GM19025 (cell line): ENCODE data around the gene EXO5.
A peak's percentile ranks its signal among the peaks of the same experiment; 100 is the strongest.
"Not testable (repeated sequence)": the region's sequence is repeated elsewhere in the genome, so short reads cannot be mapped to it uniquely, and the experiment has no call there.

Experiments
- ATAC-seq: cut with Tn5 transposase; IDR thresholded peaks from one replicate; pipeline ENCODE4 v1.9.1; 2021; ENCODE audit warnings: mild to moderate bottlenecking, low read depth, moderate library complexity; ENCODE audit not compliant: unreplicated experiment

Gene EXO5, protein sequence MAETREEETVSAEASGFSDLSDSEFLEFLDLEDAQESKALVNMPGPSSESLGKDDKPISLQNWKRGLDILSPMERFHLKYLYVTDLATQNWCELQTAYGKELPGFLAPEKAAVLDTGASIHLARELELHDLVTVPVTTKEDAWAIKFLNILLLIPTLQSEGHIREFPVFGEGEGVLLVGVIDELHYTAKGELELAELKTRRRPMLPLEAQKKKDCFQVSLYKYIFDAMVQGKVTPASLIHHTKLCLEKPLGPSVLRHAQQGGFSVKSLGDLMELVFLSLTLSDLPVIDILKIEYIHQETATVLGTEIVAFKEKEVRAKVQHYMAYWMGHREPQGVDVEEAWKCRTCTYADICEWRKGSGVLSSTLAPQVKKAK

DNA sequence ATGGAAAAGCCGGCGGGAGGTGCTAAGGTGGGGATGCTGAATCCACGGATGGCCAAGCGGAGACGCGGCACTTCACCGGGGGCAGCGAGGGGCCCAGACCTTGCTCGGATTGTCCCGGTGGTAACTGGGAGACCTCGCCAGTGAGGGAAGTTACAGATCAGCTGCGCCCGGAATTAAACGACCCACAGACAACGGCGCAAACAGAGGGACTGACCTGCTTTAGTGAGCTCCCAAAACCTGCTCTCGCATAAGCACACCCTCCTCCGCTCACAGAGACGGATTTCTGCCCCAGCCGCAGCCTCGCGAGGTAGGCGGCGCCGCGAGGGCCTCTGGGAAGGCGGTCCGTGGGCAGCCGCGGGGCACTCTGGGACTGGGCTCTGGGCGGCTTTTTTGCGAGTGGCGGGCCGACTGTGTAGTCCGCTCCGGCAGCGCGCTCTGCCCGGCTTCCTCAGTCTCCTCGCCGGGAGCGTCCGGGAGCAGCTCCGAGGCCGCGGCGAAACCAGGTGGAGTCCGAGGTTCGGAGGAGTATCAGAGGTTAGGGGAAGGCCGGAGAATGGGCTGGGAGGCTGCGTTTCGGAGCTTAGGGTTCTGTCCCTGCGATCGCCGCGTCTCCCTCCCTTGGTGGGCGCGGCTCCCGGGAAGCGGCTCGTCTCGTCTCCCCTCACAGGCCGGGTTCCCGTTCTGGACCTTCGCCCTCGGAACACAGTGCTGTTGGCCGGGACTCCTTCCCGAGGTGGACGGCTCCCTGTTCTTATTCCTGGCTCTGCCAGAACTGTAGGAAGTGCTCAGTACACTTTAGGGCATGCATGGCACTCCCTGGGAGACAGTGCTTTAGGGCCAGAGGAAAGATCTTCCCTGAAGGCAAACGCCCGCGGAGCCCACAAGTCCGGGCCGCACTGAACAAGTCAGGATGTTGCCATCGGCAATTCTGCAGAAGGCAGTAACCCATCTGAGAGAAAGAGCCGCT lies at the start of gene EXO5:
TSS of gene EXO5 (plus strand) at position 393 of the 967 bp plus-strand sequence. CDS start 5,778 bp downstream, outside the sequence.
- ATAC-seq: peak; percentile 81

DNA sequence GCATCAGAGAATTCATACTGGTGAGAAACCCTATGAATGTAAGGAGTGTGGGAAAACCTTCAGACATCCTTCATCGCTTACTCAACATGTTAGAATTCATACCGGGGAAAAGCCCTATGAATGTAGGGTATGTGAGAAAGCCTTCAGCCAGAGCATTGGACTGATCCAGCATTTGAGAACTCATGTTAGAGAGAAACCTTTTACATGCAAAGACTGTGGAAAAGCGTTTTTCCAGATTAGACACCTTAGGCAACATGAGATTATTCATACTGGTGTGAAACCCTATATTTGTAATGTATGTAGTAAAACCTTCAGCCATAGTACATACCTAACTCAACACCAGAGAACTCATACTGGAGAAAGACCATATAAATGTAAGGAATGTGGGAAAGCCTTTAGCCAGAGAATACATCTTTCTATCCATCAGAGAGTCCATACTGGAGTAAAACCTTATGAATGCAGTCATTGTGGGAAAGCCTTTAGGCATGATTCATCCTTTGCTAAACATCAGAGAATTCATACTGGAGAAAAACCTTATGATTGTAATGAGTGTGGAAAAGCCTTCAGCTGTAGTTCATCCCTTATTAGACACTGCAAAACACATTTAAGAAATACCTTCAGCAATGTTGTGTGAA lies 45.5 kb upstream of the EXO5 start:
- no peak for ATAC-seq

DNA sequence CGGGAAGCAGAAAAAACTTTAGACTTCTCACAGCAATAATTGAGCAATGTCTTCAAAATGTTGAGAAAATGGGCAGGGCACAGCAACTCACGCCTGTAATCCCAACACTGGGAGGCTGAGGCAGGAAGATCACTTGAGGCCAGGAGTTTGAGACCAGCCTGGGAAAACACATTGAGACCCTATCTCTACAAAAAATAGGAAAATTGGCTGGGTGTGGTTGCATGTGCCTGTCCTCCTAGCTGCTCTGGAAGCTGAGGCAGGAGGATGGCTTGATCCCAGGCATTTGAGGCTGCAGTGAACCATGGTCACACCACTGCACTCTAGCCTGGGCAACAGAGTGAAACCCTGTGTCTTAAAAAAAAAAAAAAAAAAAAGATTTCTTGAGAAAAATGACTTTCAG lies 39.2 kb upstream of the EXO5 start:
- ATAC-seq: no peak

DNA sequence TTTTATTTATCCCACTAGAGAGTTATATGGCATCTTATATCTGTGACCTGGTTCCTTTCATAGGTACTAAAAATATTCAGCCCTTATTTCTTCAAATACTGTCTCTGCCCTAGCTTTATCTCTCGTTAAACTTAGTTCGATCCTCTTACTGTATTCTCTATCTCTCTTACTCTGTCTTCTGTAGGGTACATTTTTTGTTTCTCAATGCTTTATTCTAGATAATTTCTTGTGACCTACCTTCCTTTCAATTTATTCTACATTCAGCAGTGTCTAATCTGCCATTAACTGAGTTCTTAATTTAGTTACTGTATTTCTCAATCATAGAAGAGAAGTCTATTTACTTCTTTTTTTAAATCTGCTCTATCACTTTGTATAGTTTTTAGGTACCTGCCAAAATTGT lies 33.3 kb upstream of the EXO5 start:
- ATAC-seq: no peak

GRCh38 chr1:40476924-40477677 lies 31.5 kb upstream of the EXO5 start, which contains the start of gene ZFP69:
ZFP69 (plus strand) TSS chr1:40477290; CDS start chr1:40479362, 2,072 bp downstream.
- ATAC-seq: peak; percentile 84

DNA sequence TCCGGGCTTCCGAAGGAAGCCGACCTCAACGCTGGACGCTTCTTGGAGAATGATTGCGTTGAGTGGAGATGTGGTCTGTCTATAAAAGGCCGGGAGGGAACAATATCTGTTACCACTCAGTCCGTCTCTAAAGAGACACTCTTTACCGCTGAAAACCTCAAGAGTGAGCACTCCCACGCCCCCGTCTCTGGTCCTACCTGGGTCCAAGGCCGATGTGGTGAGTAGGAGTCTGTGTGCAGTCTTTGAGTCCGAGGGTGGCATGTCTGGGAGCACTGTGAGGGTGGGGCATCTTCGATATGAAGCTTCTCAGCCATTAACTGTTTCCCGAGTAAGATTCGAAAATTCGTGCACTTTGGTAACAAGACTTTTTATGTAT lies 30.9 kb upstream of the EXO5 start:
- ATAC-seq: peak; percentile 34

DNA sequence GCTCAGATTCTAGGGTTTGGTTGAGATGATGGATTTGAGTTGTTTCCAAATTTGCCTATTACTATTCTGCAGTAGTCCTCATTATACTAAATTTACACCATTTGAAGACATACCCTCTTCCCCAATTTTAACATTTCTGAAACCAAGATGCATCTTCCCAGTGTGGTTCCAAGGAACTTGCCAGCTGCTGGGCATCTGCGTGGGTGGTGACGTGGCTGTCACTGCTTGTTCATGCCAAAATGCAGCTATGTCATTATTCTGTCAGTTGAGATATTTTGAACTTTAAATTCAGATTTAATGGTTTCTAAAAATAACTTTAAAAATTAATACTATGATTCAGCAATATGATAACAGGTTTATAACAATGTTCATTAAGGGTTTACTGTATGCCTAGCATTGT lies 30.3 kb upstream of the EXO5 start:
- no peak for ATAC-seq

DNA sequence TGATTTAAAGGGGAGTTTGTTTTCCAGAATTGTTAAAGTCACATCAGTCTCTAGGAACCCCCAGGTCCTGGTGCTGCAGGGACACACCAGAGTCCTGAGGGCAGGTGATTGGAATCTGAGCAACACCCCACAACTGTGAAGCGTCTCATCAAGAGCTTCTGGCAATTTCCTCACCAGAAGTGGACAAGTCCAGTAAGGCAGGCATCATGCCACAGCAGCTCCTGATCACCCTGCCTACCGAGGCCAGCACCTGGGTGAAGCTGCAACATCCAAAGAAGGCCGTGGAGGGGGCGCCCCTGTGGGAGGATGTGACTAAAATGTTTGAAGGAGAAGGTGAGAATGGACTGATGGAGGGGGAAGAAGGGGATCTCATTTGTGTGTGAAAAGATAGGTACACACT lies 29.4 kb upstream of the EXO5 start:
- no peak for ATAC-seq

DNA sequence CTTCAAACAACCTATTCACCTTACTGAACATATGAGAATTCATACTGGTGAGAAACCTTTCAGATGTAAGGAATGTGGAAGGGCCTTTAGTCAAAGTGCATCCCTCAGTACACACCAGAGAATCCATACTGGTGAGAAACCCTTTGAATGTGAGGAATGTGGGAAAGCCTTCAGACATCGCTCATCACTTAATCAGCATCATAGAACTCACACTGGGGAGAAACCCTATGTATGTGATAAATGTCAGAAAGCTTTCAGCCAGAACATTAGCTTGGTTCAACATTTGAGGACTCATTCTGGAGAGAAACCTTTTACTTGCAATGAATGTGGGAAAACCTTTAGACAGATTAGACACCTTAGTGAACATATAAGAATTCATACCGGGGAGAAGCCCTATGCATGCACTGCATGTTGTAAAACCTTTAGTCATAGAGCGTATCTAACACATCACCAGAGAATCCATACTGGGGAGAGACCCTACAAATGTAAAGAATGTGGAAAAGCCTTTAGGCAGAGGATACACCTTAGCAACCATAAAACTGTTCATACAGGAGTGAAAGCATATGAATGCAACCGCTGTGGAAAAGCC lies 13.2 kb upstream of the EXO5 start:
- ATAC-seq: no peak

GRCh38 chr1:40502651-40503050 lies 5.9 kb upstream of the EXO5 start:
- ATAC-seq: not testable (repeated sequence)

DNA sequence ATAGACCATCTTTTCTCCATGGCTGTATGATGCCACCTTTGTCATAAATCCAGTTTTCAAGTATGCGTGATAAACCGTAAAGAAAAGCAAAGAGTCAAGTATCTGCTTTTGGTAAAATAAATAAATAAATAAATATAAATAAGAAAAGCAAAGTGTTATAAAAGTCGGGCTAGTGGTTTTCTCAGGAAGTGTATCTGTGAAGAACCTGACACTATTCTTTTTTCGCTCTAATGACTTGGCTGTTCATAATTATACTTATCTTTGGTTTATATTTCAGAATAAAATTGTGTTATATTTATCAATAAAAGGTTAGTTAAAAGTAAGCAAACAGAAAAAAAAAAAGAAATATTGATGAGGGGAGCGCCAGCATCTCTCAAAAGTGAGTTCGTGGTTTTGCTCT lies 594 bp upstream of the EXO5 start:
- ATAC-seq: no peak

DNA sequence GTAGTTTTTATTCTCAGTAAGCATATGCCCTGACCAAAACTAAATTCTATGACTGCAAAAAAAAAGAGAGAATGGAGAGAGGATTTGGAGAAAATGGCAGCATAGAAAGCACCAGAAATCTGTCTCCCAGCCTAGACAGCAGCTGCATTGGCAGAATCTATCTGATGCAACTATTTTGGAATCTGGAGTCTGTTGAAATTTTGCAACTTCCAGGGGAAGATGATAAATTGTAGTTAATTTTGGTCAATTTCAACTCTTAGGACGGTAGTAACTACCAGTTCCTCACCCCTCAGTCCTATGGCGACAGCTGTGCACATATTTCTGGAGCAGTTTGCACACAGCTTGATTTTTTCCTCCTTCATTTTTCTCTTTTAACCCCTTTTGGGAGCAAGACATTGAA lies 10.9 kb downstream of the EXO5 start:
- ATAC-seq: no peak

DNA sequence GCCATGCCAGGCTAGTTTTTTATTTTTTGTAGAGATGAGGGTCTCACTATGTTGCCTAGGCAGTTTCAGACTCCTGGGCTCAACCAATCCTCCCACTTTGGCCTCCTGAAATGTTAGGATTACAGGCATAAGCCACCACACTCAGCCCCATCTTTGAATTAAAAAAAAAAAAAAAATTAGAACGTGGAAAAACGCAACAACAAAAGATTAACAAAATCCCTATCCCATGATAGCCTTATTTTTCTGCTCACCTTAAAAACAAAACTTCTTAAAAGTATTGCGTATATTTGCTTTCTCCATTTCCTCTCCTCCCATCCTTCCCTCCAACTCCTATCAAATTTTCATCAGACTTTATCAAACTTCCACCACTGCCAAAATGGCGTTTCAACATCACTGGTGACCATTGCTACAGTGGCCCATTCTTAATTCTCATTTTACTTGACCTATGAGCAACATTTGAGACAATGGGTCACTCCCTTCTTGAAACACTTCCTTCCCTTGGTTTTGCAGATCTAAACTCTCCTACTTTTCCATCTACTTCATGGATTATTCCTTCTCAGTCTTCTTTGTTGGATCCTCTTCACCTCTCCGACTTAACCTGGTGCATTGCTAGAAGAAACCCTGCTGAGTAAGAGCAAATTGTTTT lies 22.3 kb downstream of the EXO5 start:
- ATAC-seq: no peak

DNA sequence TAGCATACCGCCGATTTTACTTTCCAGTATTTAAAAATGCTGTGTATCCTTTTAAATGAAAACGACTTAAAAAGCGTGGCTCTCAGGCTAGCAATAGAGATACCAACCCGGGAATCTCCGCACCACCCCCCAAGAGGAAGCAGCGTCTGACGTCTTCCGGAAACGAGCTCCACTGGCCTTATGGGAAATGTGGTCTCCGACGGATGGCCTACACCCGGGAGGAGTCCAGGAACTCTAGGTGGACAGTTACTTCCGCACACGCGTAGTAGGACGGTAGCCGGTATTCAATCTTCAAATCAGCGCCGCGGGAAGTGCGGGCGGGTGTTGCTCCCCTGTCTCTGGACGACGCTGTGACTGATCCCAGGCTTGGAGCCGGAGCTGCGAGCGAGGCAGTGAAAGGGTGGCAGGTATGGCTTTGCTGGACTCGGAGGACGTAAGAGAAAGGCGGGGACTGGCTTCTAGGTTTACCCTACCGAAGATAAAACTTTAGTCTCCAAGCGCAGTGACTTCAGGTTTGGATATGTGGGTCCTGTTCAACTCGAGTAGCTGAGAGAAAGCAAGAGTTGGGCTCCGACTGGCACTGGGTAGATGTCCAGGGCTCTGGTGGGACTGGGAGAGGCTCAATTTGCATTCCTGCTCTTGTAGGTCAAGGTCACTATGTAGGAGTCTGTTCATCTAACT lies 23.0 kb downstream of the EXO5 start, which contains the start of gene ZNF684:
TSS of gene ZNF684 (plus strand) at position 257 of the 681 bp plus-strand sequence. CDS start 1,530 bp downstream, outside the sequence.
- peak; percentile 96 for ATAC-seq

DNA sequence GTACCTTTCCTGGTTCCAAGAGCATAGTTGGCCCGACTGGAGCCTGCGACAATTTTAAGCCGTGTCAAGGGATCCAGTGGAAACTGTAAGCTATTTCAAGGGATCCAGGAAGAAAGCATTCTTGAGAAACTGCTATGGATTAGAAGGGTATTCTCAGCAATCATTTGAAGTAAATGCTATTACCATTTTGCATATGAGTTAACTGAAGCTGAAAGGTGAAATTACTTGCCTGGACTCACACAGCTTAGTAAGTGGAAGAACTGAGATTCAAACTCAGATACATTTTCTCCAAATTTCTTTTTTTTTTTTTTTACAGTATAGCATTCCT lies 23.5 kb downstream of the EXO5 start:
- ATAC-seq: no peak

DNA sequence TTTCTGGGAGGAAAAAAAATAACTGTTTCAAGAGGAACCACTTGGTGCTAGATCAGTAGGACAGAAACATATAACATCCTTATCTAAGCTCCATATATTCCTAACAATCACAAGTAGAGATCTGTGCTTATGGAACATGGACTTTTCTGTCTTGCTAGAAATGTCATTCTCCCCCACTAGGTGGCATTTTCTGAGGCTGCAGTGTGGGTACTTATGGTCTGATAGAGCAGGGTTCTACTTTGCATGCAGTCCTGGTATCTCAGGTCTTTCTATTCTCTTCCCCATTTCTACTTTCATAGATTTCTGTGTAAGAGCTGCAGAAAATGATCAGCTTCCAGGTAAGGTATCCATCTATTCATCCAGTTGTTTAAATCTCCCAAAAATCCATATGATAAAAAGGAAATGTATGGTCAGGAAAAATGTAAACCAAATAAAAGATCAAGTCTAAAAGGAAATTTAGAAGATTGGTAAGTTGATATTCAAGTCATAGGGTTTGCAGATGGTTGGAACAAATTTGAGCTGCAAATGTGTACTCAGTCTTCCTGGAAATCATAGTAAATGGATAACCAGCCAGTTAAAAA lies 24.4 kb downstream of the EXO5 start:
- no peak for ATAC-seq

DNA sequence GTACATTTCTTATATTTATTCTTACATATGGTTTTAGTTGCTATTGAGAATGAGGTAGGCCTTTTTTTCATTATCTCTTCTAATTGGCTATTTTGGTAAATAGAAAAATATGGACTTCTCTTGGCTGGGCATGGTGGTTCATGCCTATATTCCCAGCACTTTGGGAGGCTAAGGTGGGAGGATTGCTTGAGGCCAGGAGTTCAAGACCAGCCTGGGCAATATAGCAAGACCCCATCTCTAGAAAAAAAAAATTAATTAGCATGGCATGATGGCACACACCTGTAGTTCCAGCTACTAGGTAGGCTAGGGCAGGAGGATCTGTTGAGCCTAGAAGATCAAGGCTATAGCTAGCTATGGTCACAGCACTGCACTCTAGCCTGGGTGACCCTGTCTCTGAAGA lies 26.0 kb downstream of the EXO5 start:
- ATAC-seq: no peak

- ATAC-seq: no peak
Measured at GRCh38 chr1:40535732-40536131, 27.2 kb downstream of the EXO5 start.
